IMR-90 (cell line): ENCODE measurements around the gene BCDIN3D. TPM values are rescaled to one million over a fixed set of nuclear protein-coding genes. Genes with fewer than 3 reads are reported as not detected.

Experiments used
- ATAC-seq: fragments of 200-7000 bp; cut with Tn5 transposase; 2 replicates; pipeline ENCODE4 v1.9.1; 2020; ENCODE audit warnings: low read depth, mild to moderate bottlenecking, moderate library complexity
- BruUV-seq: library from RNA; stranded (reverse); fragments of 400-500 nt; replicated peaks from 2 replicates; lab custom pipeline; 2021; lab: Mats Ljungman, UMichigan
- CTCF ChIA-PET: fragments of 300-600 bp; formaldehyde crosslinking; extraction: SDS; loops from one replicate; lab custom pipeline; 2021; ENCODE audit warnings: antibody characterized with exemption; lab: Yijun Ruan, JAX
- POLR2A ChIA-PET: fragments of 300-600 bp; sonication (Branson Sonifier 250); formaldehyde crosslinking; loops from one replicate; lab custom pipeline; 2022; ENCODE audit warnings: antibody characterized with exemption; ENCODE audit not compliant: unreplicated experiment; lab: Charles Lee
- DNase-seq: peaks from one replicate; pipeline ENCODE4 v3.0.0; 2013
- H2AFZ ChIP-seq: replicated peaks from 2 replicates; pipeline ENCODE3; 2013; ENCODE audit warnings: low read length, mild to moderate bottlenecking; ENCODE audit not compliant: poor library complexity
- H2AK5ac ChIP-seq: 2 replicates; pipeline ENCODE4 v1.6.1; 2013; ENCODE audit warnings: low read depth, low read length, inconsistent platforms
- H2AK9ac ChIP-seq: replicated peaks from 2 replicates; pipeline ENCODE3; 2013; ENCODE audit warnings: mild to moderate bottlenecking, low read depth, low read length, moderate library complexity; ENCODE audit not compliant: poor library complexity
- H2BK120ac ChIP-seq: 2 replicates; pipeline ENCODE4 v1.6.1; 2013; ENCODE audit warnings: low read depth, low read length, inconsistent platforms
- H2BK15ac ChIP-seq: 3 replicates; pipeline ENCODE4 v1.6.1; 2013; ENCODE audit warnings: low read depth, low read length, inconsistent platforms
- H2BK20ac ChIP-seq: 2 replicates; pipeline ENCODE4 v1.6.1; 2013; ENCODE audit warnings: low read depth, mild to moderate bottlenecking, inconsistent platforms, low read length, moderate library complexity
- H2BK5ac ChIP-seq: 2 replicates; pipeline ENCODE4 v1.6.1; 2013; ENCODE audit warnings: mild to moderate bottlenecking, low read depth, low read length, inconsistent platforms; ENCODE audit not compliant: poor library complexity, severe bottlenecking
- H3K14ac ChIP-seq: replicated peaks from 2 replicates; pipeline ENCODE4 v1.6.1; 2013; ENCODE audit warnings: low read depth, low read length, inconsistent platforms
- H3K18ac ChIP-seq: 2 replicates; pipeline ENCODE4 v1.6.1; 2013; ENCODE audit warnings: low read depth, low read length, control low read depth
- H3K23ac ChIP-seq: 2 replicates; pipeline ENCODE4 v1.6.1; 2013; ENCODE audit warnings: low read depth, low read length, inconsistent platforms
- H3K27ac ChIP-seq: 2 replicates; pipeline ENCODE4 v1.5.1; 2013; ENCODE audit warnings: mild to moderate bottlenecking, control low read depth, low read length; ENCODE audit not compliant: insufficient read depth
- H3K27me3 ChIP-seq: 2 replicates; pipeline ENCODE4 v1.6.1; 2013; ENCODE audit warnings: low read length; ENCODE audit not compliant: control insufficient read depth, insufficient read depth
- H3K36me3 ChIP-seq: 2 replicates; pipeline ENCODE4 v1.6.1; 2013; ENCODE audit warnings: low read length, mixed read lengths; ENCODE audit not compliant: control insufficient read depth, insufficient read depth
- H3K4ac ChIP-seq: 2 replicates; pipeline ENCODE4 v1.6.1; 2013; ENCODE audit warnings: low read depth, low read length, inconsistent platforms
- H3K4me1 ChIP-seq: 2 replicates; pipeline ENCODE4 v1.6.1; 2013; ENCODE audit warnings: low read length, mixed read lengths; ENCODE audit not compliant: control insufficient read depth, insufficient read depth
- H3K4me2 ChIP-seq: 2 replicates; pipeline ENCODE4 v1.6.1; 2013; ENCODE audit warnings: low read depth, mild to moderate bottlenecking, control low read depth, low read length, moderate library complexity
- H3K4me3 ChIP-seq: 2 replicates; pipeline ENCODE4 v1.5.1; 2013; ENCODE audit warnings: low read depth, mild to moderate bottlenecking, control low read depth, low read length, moderate library complexity; ENCODE audit not compliant: insufficient read depth
- H3K56ac ChIP-seq: 2 replicates; pipeline ENCODE4 v1.6.1; 2013; ENCODE audit warnings: low read length, inconsistent platforms; ENCODE audit not compliant: insufficient read depth; ENCODE audit errors: extremely low read depth
- H3K79me1 ChIP-seq, 2 experiments: 2 replicates each; pipeline ENCODE4 v1.6.1; 2013; ENCODE audit warnings: low read length in 2 of 2, inconsistent platforms in 1 of 2, low read depth in 1 of 2
- H3K9ac ChIP-seq: 2 replicates; pipeline ENCODE4 v1.6.1; 2013; ENCODE audit warnings: low read depth, low read length, control low read depth
- H3K9me1 ChIP-seq: 2 replicates; pipeline ENCODE4 v1.6.1; 2013; ENCODE audit warnings: low read length, inconsistent platforms; ENCODE audit not compliant: insufficient read depth
- H3K9me3 ChIP-seq: 2 replicates; pipeline ENCODE4 v1.6.1; 2013; ENCODE audit warnings: low read length; ENCODE audit not compliant: control insufficient read depth, insufficient read depth
- H4K20me1 ChIP-seq: 2 replicates; pipeline ENCODE4 v1.6.1; 2013; ENCODE audit warnings: low read length, inconsistent platforms; ENCODE audit not compliant: insufficient read depth
- H4K5ac ChIP-seq: 2 replicates; pipeline ENCODE4 v1.6.1; 2013; ENCODE audit warnings: mild to moderate bottlenecking, low read depth, low read length, control low read depth
- H4K8ac ChIP-seq, 2 experiments: 2 replicates each; pipeline ENCODE4 v1.6.1; 2013; ENCODE audit warnings: low read depth in 2 of 2, low read length in 2 of 2, control low read depth in 1 of 2, inconsistent platforms in 1 of 2
- H4K91ac ChIP-seq: 2 replicates; pipeline ENCODE4 v1.6.1; 2013; ENCODE audit warnings: low read depth, low read length, inconsistent platforms; ENCODE audit not compliant: insufficient read depth
- BHLHE40 ChIP-seq: fragments of 150-350 bp; IDR thresholded peaks from 2 replicates; pipeline ENCODE4 v1.6.1; 2016; ENCODE audit warnings: mild to moderate bottlenecking, low read depth, low read length
- CEBPB ChIP-seq: IDR thresholded peaks from 2 replicates; pipeline ENCODE4 v1.6.1; 2012; ENCODE audit warnings: low read depth, low read length, improper control_type of control experiment
- CHD1 ChIP-seq: IDR thresholded peaks from 2 replicates; pipeline ENCODE4 v1.6.1; 2012; ENCODE audit warnings: low read depth, low read length, improper control_type of control experiment
- FOS ChIP-seq: fragments of 150-350 bp; IDR thresholded peaks from 2 replicates; pipeline ENCODE4 v1.6.1; 2016; ENCODE audit warnings: low read depth, low read length
- MAFK ChIP-seq: IDR thresholded peaks from 2 replicates; pipeline ENCODE4 v1.6.1; 2012; ENCODE audit warnings: low read depth, low read length, improper control_type of control experiment
- MAZ ChIP-seq: IDR thresholded peaks from 2 replicates; pipeline ENCODE4 v1.6.1; 2012; ENCODE audit warnings: low read depth, mild to moderate bottlenecking, low read length, improper control_type of control experiment, moderate library complexity, borderline replicate concordance
- MXI1 ChIP-seq: IDR thresholded peaks from 2 replicates; pipeline ENCODE4 v1.6.1; 2012; ENCODE audit warnings: low read depth, mild to moderate bottlenecking, low read length, moderate library complexity, borderline replicate concordance
- NFE2L2 ChIP-seq: fragments of 150-350 bp; IDR thresholded peaks from 2 replicates; pipeline ENCODE4 v1.6.1; 2016; ENCODE audit warnings: low read depth, mild to moderate bottlenecking, low read length
- POLR2A ChIP-seq: IDR thresholded peaks from 2 replicates; pipeline ENCODE4 v1.6.1; 2012; ENCODE audit warnings: mild to moderate bottlenecking, low read depth, low read length
- RAD21 ChIP-seq: IDR thresholded peaks from 2 replicates; pipeline ENCODE4 v1.6.1; 2012; ENCODE audit warnings: low read length, improper control_type of control experiment
- RCOR1 ChIP-seq: IDR thresholded peaks from 2 replicates; pipeline ENCODE4 v1.6.1; 2012; ENCODE audit warnings: mild to moderate bottlenecking, low read length, improper control_type of control experiment; ENCODE audit not compliant: insufficient replicate concordance
- RFX5 ChIP-seq: IDR thresholded peaks from 2 replicates; pipeline ENCODE4 v1.8.0; 2012; ENCODE audit warnings: low read depth, mild to moderate bottlenecking, low read length, moderate library complexity
- SMC3 ChIP-seq: fragments of 150-350 bp; IDR thresholded peaks from 2 replicates; pipeline ENCODE4 v1.6.1; 2016; ENCODE audit warnings: low read depth, mild to moderate bottlenecking, antibody characterized with exemption, low read length, moderate library complexity
- WGBS, 2 experiments: methylation state at CpG; one replicate each; pipeline versions ENCODE4 v1.1.5 to v1.1.7; 2013; ENCODE audit warnings: missing lambda C conversion rate in 2 of 2; ENCODE audit not compliant: insufficient read length in 1 of 2; ENCODE audit errors: extremely low coverage in 2 of 2; 5-methylcytosine and 5-hydroxymethylcytosine counted together
- dilution Hi-C: fragments of 300-500 bp; cut with HindIII; formaldehyde crosslinking; loops from one replicate; pipeline ENCODE4 v1.14.3; 2018; ENCODE audit warnings: low sequenced_read_pairs; ENCODE audit not compliant: unreplicated experiment
- in situ Hi-C: fragments of 300-500 bp; cut with MboI; formaldehyde crosslinking; loops from 3 replicates; pipeline ENCODE4 v1.14.3; 2019; ENCODE audit warnings: low sequenced_read_pairs, inconsistent platforms, mixed read lengths
- intact Hi-C: fragments of 100-400 bp; cut with micrococcal nuclease; formaldehyde crosslinking; loops from 2 replicates; pipeline ENCODE4 v1.10.0; 2022
- polyA plus RNA-seq, 3 experiments: library from polyadenylated mRNA; depleted of rRNA; stranded (reverse); fragments of >200 nt; gene quantifications; 2 replicates each; pipeline ENCODE4 v1.2.3, GENCODE V29; 2012; ENCODE audit warnings: low replicate concordance in 1 of 3
- total RNA-seq: library from RNA; depleted of rRNA; stranded (reverse); fragments of >200 nt; gene quantifications from 2 replicates; pipeline ENCODE4 v1.2.3, GENCODE V29; 2012
- TF ChIP-seq, protein P1 (sequence below): conservative IDR thresholded peaks from 2 replicates; pipeline ENCODE4 v1.5.1; 2012; ENCODE audit warnings: mild to moderate bottlenecking, low read depth, low read length, improper control_type of control experiment
- TF ChIP-seq, protein P2 (sequence below): fragments of 150-350 bp; IDR thresholded peaks from 2 replicates; pipeline ENCODE4 v1.6.1; 2017; ENCODE audit warnings: mild to moderate bottlenecking, antibody characterized with exemption, low read length, low read depth
- TF ChIP-seq, protein P3 (sequence below): fragments of 150-350 bp; IDR thresholded peaks from 2 replicates; pipeline ENCODE4 v1.6.1; 2016; ENCODE audit warnings: low read depth, mild to moderate bottlenecking, low read length, moderate library complexity, borderline replicate concordance

The BCDIN3D gene
- total and polyA plus RNA-seq, 2 of the 4 experiments (the other 2 are of a cell fraction), result 2.3 TPM

DNA sequence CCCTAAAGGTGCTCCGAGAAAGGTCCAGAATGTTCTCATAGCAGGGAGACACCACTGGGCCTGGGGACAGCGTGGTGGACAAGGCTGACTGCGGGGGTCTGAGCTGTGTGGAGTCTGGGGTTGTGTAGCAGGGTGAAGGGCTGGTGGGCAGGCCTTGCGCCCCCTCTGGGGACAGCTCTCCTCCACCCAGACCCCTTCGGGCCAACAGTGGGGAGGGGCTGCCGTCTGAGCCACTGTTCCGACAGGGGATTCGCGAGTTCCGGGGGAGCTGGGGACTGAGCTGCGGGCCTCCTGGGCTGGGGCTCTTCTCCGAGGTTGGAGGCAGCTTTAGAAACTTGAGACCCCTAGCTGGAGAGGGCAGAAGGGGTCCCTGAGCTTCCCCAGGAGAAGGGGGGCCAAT is 46.8 kb downstream of the BCDIN3D start:
- Histone ChIP-seq H2AK9ac (no peak overlapping the region), H3K36me3 (peaks cover 77% of the 10 kb centered on the region), H3K23ac (no peak overlapping the region), H2BK120ac (no peak overlapping the region), H3K4me1 (no peaks in the 10 kb centered on the region), H2BK15ac (no peak overlapping the region), H3K4me3 (no peak overlapping the region), H3K4ac (no peak overlapping the region), H3K18ac (no peak overlapping the region), H2AFZ (no peak overlapping the region), H3K9me3 (no peaks in the 10 kb centered on the region), H3K9ac (no peak overlapping the region), H3K9me1 (no peaks in the 10 kb centered on the region; the same call in 1 of the 2 replicates), H3K4me2 (no peak overlapping the region), H2AK5ac (no peak overlapping the region), H4K5ac (no peak overlapping the region), H2BK5ac (no peak overlapping the region), H2BK20ac (no peak overlapping the region), H4K8ac (no peak overlapping the region), H4K20me1 (peaks cover 8% of the 10 kb centered on the region; the same call in 1 of the 2 replicates), H3K27me3 (no peaks in the 10 kb centered on the region), H3K56ac (no peak overlapping the region), H3K27ac (no peak overlapping the region), H4K91ac (no peak overlapping the region), H3K79me1 (0 out of 4 replicates have a peak, but pooled peaks cover 0 to 5% of the 10 kb centered on the region in 2 experiments), H3K14ac (no peak overlapping the region)
- WGBS, 2 experiments, result 100% methylated on average over 1 of the region's 12 CpGs; no CpG with 5 or more reads in 1 of the 2 experiments
- in situ Hi-C loops (no loop called here), intact Hi-C loops (no loop called here), dilution Hi-C loops (no loop called here)
- CTCF ChIA-PET, result no interaction called here
- ATAC-seq (no peak), DNase-seq (no peak)
- POLR2A ChIA-PET, result no interaction called here
- BruUV-seq, result no TSS peak
- TF ChIP-seq MXI1, result no peak
- TF ChIP-seq BHLHE40, result no peak
- no peak for TF ChIP-seq MAZ
- TF ChIP-seq CEBPB, result no peak
- TF ChIP-seq FOS, result no peak
- no peak for TF ChIP-seq RCOR1
- TF ChIP-seq RAD21, result no peak
- TF ChIP-seq, protein P1, sequence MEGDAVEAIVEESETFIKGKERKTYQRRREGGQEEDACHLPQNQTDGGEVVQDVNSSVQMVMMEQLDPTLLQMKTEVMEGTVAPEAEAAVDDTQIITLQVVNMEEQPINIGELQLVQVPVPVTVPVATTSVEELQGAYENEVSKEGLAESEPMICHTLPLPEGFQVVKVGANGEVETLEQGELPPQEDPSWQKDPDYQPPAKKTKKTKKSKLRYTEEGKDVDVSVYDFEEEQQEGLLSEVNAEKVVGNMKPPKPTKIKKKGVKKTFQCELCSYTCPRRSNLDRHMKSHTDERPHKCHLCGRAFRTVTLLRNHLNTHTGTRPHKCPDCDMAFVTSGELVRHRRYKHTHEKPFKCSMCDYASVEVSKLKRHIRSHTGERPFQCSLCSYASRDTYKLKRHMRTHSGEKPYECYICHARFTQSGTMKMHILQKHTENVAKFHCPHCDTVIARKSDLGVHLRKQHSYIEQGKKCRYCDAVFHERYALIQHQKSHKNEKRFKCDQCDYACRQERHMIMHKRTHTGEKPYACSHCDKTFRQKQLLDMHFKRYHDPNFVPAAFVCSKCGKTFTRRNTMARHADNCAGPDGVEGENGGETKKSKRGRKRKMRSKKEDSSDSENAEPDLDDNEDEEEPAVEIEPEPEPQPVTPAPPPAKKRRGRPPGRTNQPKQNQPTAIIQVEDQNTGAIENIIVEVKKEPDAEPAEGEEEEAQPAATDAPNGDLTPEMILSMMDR, result no peak
- no peak for TF ChIP-seq RFX5
- TF ChIP-seq, protein P2, sequence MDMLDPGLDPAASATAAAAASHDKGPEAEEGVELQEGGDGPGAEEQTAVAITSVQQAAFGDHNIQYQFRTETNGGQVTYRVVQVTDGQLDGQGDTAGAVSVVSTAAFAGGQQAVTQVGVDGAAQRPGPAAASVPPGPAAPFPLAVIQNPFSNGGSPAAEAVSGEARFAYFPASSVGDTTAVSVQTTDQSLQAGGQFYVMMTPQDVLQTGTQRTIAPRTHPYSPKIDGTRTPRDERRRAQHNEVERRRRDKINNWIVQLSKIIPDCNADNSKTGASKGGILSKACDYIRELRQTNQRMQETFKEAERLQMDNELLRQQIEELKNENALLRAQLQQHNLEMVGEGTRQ, result no peak
- no peak for TF ChIP-seq CHD1
- TF ChIP-seq POLR2A, result no peak
- TF ChIP-seq NFE2L2, result no peak
- no peak for TF ChIP-seq SMC3
- TF ChIP-seq, protein P3, sequence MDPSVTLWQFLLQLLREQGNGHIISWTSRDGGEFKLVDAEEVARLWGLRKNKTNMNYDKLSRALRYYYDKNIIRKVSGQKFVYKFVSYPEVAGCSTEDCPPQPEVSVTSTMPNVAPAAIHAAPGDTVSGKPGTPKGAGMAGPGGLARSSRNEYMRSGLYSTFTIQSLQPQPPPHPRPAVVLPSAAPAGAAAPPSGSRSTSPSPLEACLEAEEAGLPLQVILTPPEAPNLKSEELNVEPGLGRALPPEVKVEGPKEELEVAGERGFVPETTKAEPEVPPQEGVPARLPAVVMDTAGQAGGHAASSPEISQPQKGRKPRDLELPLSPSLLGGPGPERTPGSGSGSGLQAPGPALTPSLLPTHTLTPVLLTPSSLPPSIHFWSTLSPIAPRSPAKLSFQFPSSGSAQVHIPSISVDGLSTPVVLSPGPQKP, result no peak
- TF ChIP-seq MAFK, result no peak
